GM12878 (cell line): ENCODE results near the gene YY2.

Source experiments
- EZH2 ChIP-seq: IDR thresholded peaks from 2 replicates; pipeline ENCODE4 v1.6.1; 2012; ENCODE audit warnings: low read depth, mild to moderate bottlenecking, control low read depth, inconsistent platforms, low read length, borderline replicate concordance; ENCODE audit not compliant: control insufficient read depth
- NRF1 ChIP-seq: conservative IDR thresholded peaks from 2 replicates; pipeline ENCODE4 v1.6.1; 2011; ENCODE audit warnings: mild to moderate bottlenecking, low read depth, low read length, improper control_type of control experiment
- RCOR1 ChIP-seq: conservative IDR thresholded peaks from 2 replicates; pipeline ENCODE4 v1.6.1; 2012; ENCODE audit warnings: low read depth, low read length, improper control_type of control experiment
- TF ChIP-seq, protein P1 (sequence below), 3 experiments: IDR thresholded peaks in 2 of 3; conservative IDR thresholded peaks in 1 of 3; 2 replicates each; pipeline ENCODE4 v1.5.1; 2011; ENCODE audit warnings: low read depth in 3 of 3, low read length in 3 of 3, mild to moderate bottlenecking in 3 of 3, control low read depth in 2 of 3, moderate library complexity in 2 of 3, inconsistent platforms in 1 of 3, mixed read lengths in 1 of 3; ENCODE audit not compliant: control insufficient read depth in 2 of 3, insufficient read depth in 1 of 3; ENCODE audit errors: extremely low read depth in 1 of 3
- TF ChIP-seq, protein P2 (sequence below): IDR thresholded peaks from 2 replicates; pipeline ENCODE4 v1.6.1; 2011; ENCODE audit warnings: borderline replicate concordance, low read depth, mild to moderate bottlenecking, moderate library complexity, low read length; ENCODE audit not compliant: insufficient read depth, poor library complexity, severe bottlenecking
- TF ChIP-seq, protein P3 (sequence below): IDR thresholded peaks from 2 replicates; pipeline ENCODE4 v1.6.1; 2012; ENCODE audit warnings: low read depth, low read length, improper control_type of control experiment

DNA sequence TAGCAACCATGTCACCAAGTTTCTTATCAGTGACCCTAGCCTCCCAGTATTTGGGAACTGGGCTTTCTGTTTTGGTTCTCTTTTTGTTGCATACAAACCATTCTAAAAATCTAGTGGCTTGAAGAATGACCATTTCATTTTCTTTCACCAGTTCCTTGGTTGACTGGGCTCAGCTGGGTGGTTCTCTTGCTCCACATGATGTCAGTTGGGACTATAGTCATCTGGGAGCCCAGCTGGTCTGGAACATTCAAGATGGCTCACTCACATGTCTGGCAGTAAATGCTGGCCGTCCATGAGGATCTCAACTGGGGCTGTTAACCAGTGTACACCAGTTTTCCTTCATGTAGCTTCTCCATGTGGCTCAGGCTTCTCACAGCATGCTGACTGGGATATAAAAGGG lies 44.0 kb upstream of the YY2 start:
- TF ChIP-seq, protein P1, sequence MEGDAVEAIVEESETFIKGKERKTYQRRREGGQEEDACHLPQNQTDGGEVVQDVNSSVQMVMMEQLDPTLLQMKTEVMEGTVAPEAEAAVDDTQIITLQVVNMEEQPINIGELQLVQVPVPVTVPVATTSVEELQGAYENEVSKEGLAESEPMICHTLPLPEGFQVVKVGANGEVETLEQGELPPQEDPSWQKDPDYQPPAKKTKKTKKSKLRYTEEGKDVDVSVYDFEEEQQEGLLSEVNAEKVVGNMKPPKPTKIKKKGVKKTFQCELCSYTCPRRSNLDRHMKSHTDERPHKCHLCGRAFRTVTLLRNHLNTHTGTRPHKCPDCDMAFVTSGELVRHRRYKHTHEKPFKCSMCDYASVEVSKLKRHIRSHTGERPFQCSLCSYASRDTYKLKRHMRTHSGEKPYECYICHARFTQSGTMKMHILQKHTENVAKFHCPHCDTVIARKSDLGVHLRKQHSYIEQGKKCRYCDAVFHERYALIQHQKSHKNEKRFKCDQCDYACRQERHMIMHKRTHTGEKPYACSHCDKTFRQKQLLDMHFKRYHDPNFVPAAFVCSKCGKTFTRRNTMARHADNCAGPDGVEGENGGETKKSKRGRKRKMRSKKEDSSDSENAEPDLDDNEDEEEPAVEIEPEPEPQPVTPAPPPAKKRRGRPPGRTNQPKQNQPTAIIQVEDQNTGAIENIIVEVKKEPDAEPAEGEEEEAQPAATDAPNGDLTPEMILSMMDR (IDR thresholded peaks at IDR 0.05 in 2 of 3, conservative IDR thresholded peaks at IDR 0.05 in 1 of 3; ENCODE audit: control insufficient read depth in 2 of 3, extremely low read depth in 1 of 3, insufficient read depth in 1 of 3, low read depth in 3 of 3, low read length in 3 of 3): no peak
- TF ChIP-seq RCOR1 (no peak), NRF1 (no peak), EZH2 (no peak)
- TF ChIP-seq, protein P2, sequence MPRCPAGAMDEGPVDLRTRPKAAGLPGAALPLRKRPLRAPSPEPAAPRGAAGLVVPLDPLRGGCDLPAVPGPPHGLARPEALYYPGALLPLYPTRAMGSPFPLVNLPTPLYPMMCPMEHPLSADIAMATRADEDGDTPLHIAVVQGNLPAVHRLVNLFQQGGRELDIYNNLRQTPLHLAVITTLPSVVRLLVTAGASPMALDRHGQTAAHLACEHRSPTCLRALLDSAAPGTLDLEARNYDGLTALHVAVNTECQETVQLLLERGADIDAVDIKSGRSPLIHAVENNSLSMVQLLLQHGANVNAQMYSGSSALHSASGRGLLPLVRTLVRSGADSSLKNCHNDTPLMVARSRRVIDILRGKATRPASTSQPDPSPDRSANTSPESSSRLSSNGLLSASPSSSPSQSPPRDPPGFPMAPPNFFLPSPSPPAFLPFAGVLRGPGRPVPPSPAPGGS: no peak
- TF ChIP-seq, protein P3, sequence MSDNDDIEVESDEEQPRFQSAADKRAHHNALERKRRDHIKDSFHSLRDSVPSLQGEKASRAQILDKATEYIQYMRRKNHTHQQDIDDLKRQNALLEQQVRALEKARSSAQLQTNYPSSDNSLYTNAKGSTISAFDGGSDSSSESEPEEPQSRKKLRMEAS: no peak
